Fibroblast of skin of abdomen (primary cell): ENCODE results near the gene NAV2.

Experiments used
- DNase-seq: peaks from one replicate; pipeline ENCODE4 v3.0.0-alpha.2; 2013

The NAV2 gene

DNA sequence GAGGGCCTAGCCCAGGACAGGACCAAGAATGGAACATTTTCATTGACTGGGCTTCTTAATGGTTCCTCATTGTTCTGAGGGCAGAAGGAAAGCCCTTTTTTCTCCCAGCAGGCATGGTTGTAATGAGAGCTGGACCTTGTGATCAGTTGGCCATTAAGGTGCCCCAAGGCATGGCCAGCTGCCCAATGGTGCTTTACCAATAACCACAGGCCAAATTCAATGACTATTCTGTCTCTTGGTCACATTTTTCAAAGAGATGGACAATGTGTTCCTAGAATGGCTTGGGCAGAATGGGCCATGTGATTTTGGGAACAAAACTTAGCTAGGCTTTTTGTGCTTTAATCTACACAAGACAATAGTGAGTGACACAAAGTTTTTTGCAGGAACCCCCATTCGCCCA, 7.3 kb downstream of the NAV2 start:
- DNase-seq: no peak

DNA sequence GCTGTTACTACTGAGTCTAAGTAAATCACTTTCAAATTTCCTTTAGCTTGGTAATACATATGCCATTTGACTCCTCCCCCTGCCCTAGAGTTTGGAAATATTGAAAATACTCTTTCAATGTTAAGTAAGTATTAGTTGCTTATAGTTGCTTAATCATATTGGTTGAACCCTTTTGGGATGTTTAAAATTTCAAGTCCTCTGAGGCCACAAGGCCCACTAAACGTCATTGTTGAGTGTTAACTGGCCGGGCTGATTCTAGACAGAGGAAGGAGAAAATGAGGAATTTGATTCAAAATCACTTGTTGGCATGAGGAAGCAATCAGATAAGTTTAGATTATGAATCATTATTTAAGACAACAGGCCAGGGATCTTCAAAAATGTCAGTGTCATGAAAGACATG, 8.5 kb downstream of the NAV2 start:
- DNase-seq: no peak

DNA sequence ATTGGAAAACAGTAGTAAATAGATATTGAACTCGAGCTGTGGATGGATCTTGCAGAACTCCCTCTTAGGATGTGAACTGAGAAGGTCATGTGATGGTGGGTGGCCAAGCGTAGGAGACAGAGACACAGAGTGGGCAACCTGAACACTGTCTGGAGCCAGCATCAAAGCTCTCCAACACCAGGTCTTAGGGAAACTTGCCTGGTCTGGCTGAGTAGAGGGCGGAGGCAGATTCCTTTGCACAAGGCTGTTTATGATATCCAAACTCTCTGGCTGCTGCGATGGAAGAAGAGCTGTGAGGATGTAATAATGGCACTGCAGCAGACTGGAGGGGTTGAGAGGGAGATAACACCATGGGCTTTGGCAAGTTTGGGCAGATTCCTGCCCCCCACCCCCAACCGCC, 10.1 kb downstream of the NAV2 start:
- DNase-seq: no peak

DNA sequence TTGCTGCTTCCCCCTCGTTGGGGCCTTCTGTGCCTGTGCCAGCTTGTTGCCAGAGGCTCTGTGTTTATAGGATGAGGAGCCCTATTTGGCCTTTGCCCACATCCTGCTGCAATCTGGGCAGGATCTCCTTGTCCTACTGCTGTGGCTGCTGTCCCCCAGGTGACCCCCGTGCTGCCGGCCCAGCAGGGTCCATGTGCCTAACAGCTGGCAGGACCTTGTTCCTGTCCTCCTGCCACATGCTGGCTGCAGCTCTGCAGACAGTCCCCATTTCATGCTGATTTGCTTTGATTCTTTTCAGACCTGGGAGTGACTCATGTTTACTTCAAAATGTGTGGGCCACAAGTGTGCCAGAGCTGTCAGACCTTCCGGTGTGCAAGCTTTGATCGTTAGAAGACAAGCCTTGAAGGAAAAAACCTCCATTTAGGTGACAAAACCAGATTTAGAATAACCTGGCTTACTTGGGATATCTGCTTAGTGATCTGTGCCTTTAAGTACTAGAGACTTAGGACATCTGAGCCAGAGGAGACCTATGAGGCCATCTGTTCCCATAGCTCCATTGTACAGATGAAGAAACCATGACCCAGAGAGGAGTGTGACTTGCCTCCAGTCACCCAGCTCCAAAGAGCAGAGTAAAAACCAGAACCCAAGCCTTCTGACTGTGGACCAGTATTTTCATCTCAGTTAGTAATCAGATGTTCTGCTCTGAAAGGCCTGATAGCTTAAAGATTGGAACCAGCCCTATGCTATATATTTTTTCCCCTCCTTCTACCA, 11.1 kb downstream of the NAV2 start:
- DNase-seq: peak; percentile 42

DNA sequence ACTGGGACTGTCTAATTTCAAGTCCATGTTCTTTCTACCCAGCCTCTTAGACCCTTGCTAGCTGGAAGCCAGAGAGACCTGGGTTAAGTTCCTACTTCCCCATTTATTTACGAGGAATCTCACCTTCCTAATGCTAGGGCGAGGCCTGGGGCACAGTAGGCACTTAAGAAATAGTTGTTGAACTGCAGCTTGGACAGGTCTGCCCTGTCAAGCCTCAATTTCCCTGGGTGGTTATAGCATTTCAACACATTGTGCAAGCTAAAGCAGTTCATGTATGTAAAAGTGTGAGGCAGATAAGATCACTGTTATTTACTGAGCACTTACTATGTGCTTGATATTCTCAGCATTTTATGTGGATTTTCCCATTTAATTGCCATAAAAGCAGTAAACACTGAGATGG, 12.1 kb downstream of the NAV2 start:
- no peak for DNase-seq

DNA sequence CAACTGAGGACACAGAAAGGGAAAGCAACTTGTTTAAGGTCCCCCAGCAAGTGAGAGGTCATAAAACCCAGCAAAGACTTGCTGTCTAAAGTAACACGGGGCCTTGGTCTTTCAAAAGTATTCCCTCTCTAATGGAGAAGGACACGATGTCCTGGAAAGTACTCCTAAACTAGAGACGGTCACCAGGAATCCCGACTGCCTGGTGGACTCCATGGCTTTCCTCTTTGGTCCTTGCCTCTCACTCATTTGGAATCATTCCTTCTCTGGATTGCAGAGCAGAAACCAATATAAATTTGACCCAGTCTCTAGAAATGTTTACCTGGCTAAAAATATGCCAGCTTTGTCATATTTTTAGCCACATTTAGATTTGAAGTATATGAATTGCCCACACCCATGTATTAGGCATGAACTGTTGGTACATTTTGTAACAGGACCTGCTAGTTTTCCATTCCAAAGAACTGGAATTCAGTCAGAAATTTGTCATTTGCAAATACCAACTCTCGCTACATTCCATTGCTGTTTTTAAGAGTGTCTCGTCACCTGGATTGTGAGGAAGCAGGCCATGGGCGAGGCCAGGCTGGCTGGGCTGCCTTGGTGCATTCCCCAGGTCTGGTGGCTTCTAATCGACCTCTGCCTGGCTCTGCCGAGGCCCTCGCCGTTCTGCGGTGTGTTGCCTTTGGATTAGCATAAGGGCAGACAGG, 12.9 kb downstream of the NAV2 start:
- DNase-seq: no peak

DNA sequence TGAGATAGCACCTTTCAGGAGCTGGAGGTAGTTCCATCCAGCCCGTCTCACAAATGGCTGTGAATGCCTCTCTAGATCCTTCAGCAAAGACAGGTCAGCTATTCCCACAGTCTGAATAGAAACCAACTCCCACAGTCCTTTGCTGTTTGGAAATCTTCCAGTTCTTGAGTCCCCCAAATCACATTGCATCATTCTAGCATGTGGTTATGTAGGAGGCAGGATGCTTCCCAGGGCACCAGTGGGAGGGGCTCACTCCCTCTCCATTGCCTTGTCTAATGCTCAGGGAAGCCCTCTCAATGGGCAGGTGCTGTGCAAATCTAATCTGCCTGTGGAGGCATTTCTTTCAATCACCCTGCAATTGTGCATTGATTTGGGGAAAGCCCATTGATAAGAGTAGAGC, 14.6 kb downstream of the NAV2 start:
- peak; percentile 72 for DNase-seq

DNA sequence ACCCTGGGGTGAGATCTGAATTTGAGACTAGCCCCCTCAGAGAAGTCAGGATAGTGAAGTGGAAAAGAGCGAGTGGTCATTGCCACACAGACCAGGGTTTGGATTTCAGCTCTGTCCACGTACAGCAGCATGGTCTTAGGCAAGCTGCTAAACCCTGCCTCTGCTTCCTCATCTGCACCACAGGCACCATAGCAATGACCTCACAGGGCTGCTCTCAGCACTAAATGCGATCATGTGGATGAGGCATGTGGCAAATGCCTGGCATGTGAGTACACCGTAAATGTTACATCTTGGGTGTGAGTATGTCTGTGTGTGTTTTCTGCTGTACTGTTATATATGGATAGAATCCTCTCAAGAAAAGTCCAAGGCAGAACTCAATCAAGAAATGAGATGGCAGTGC, 15.8 kb downstream of the NAV2 start:
- DNase-seq: peak; percentile 73

DNA sequence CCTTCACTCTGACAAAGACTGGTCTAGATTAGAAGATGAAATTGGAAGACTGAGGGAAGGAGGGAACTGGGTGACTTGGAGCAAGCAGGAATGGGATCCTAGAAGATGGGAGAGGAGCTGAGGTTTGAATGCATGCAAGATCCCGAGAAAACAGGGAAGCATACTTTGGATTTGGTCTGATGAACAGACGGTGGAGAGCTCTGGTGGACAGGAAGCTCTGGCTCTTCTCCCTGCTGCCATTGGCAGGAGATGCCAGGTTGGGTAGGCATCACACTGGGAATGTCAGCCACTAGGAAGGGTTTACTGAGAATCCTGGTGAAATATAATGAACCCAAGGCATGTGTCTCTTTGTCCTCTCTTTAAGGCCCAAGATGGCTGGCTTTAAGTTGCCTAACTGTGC, 16.5 kb downstream of the NAV2 start:
- no peak for DNase-seq

DNA sequence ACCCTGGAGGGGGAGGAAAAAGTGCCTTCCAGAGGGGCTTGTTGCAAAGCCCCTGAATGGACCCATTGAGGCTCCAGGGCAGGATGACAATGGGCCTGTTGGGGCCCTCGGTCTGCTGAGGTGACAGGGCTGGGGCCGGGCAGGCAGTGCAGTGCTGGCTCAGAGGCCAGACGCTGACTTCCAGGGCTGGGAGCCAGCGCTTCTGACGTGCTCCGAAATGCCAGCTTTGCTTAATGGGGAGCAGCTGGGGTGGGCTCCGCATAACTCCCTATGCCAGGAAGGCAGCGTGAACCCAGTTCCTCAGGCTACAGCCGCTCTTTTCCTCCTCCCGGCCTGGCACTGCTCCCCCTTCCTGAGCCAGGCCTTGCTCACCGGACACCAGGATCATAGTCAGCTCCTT, 17.7 kb downstream of the NAV2 start:
- no peak for DNase-seq

DNA sequence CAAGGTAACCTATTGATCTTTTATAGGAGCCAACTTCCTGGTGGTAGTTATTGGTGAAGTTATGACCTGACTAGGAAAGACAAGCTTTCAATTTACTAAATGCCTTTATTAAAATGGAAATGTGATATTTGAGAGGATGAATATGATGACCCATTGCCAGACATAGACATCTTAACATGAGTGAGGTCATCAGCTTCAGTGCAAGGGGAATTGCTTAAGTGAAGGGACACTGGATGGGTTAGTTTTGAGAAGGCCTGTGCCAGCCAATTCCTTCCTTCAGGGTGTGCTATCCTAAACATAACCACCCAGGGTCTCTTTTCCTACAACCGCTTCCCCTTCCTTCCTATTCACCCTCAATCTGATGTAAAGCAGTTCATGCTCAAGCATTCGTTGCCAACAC, 21.5 kb downstream of the NAV2 start:
- DNase-seq: no peak

DNA sequence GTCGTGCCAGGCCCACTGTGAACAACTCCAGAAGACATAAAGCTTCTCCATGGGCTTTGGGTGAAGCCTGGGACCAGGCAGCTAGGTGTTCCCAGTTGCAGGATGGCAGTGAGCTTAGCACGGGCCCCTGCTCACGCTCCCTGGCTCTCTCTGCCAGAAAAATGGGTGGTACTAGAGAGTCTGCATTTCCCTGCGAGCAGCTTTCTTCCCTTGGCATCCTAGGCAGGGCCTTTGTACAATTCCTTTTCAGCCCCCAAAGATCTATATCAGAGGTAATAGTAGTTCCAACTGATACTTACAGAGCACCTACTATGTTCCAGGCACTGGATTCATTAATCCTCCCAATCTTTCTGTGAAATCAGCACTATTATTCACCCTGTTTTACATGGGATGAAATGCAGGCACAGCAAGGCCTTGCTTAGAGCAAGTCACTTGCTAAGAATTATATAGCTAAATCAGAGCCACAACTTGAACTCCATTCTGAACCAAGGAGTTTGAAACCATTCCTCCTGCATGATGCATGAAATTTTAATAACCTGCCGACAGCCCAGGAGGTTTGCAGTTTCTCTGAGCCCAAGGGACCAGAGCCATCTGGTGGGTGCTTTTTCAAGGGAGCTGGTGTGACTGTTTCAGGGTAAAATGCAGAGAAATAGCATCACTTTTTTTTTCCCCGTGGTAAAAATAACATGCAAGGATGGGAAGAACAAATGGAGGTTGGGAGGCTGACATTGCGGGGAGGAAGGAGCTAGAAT, 22.7 kb downstream of the NAV2 start:
- DNase-seq: peak; percentile 79

DNA sequence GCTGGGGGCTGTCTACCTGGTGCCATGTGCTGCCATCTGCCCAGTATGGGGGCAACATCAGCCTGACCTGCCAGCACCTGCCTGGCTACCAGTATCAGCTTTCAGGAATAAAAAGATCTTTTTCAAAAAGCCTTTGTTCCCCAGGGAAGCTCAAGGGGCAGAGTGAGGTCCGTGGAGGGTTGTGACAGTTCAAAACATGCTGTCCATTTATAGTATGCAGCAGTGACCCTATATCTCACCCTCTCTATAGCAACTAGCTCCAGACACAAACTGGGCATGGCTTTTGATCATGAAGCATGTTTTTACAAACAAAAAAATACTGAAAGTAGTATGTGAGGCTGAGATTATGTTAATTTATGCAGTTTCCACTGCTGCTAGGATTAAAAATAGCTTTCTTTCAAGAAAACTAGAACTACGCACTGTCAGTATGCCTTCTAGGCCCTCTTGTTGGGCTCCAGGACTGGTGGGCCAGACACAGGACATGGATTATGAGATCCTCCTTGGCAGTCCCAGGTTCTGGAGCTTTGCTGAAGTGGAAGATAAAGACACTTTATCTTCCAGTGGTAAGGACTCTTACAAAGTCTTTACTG, 23.4 kb downstream of the NAV2 start:
- DNase-seq: no peak

DNA sequence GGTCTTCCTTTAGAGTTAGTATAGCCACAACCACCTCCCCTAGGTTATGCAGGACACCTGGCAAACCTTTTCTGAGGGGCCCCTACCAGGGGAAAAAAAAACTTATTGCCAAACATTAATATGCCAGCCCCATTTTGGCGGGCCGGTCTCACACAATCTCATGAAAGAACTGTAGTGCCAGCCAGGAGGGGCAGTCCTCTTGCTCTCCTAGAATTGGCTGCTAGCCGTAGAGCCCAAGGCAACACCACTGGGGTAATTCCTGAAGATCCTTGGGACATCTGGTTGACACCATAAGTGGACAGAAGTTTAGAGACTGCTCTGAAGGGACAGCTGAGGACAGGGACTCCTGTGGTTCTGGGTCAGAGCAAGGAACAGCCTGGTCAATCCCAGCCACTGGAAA, 24.2 kb downstream of the NAV2 start:
- DNase-seq: no peak

DNA sequence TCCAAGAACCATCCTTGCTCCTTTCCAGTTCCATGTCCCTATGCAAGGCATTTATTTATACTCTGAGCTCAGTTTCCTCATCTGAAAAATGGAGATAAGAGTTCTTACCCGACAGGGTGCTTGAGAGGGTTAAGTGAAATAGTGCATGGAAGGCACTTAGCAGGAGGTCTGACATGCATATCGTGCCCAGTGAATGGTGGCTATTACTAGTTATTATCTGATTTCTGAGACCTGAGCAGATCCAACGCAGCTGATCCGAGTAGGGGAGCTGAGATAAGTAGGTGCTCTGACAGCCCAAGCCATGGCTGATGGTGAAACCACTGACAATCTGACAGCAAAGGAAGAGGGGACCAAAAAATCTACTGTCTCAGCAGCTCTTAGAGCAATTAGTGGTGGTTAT, 24.9 kb downstream of the NAV2 start:
- no peak for DNase-seq

DNA sequence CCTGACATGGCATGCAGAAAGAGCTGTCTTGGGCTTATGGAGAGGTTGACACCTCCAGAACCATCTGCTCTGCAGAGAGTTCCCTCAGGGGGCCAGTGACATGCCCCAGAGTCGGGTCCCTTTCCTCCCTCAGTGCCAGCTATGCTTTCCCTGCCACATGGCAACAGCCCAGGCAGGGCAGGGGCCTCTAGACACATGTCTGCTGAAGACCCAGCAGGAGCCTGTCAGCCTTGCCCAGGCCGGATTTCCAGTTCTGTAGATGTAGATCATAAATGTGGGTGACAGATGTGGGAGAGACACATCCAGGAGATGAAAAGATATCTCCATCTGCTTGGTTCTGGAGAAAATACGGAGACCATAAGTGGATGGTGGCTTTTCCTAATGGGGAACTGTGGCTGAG, 25.5 kb downstream of the NAV2 start:
- no peak for DNase-seq

DNA sequence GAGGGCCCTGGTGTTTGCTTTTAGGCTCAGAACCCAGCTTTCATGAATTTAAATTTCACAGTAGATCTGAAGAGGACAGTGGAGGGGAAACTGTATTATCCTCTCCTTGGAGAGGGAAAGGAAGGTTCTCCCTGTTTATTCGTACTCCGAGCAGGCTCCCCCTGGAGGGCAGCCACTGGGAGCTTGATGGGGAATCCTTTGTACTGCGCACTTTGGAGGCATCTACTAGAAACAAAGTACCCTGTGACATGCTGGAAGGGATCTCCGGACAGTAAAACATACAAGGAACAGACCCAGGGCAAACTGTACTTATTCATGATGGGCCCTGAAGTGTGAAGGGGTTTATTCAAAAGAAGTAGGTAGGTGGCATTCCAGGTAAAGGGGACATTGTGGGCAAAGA, 27.2 kb downstream of the NAV2 start:
- peak; percentile 26 for DNase-seq

DNA sequence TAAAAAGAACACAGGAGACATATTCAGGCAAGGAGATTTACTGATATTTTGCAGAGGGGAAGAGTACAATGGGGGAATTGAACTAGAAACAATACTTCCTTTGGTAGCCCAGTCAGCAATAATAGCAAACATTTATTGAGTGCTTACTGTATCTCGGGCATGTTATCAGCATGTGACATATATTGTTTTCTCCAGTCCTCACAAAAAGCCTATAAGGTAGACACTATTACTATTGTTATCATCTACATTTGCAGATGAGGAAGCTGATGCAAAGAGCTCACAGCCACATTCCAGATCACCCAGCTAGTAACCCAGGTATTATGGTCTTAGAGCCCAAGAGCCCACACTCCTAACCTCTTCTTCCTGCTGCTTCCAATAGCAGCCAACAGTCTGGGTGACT, 27.9 kb downstream of the NAV2 start:
- DNase-seq: no peak

DNA sequence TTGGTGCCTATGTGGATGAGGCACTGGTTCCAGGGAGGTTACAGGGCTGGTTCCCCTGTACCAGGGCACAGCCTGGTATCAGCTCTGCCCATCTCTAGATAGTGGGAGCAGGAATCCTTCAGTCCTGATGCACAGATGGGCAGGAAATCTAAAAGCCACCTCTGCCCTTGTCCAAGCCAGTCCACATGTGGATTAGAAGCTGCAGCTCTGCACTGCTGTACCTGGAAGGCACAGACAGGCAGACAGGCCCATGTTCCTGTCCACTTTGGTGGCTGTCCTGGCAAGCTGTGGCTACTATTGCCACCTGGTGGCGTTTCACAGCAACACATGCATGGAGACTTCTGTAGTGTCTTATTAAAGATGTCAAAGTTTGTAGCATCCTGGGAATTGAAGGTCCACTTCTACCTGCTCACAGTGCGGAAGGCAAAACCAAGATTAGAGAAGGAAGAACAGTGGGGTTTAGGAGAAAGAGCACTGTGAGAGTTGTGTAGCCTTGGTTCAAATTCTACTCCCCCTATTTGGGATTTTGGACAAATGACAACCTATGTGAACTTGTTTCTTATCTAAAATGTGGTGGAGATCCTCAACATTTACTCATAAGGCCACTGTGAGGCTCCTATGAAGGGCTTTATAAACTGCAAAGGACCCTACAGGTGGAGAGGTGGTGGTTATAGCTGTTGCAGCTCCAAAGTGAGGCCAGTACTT, 30.1 kb downstream of the NAV2 start:
- peak; percentile 70 for DNase-seq

DNA sequence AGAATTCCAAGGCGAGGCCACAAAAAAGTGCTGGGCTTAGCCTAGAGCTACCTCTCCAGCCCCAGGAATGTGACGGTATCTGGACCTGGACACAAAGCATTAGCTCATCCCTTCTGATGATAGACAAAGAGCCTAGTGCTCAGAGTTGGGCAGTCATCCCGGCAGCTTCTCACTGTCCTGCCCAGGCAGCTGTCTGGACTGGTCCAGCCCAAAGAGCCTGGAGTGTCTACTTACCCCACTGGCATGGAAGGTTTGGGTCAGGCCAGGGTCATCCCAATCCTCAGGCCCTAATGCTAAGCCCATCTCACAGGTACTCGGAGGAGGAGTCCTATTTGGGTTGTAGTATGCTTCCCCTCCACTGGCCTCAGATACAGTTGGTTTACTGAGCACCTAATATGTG, 31.0 kb downstream of the NAV2 start:
- DNase-seq: no peak

DNA sequence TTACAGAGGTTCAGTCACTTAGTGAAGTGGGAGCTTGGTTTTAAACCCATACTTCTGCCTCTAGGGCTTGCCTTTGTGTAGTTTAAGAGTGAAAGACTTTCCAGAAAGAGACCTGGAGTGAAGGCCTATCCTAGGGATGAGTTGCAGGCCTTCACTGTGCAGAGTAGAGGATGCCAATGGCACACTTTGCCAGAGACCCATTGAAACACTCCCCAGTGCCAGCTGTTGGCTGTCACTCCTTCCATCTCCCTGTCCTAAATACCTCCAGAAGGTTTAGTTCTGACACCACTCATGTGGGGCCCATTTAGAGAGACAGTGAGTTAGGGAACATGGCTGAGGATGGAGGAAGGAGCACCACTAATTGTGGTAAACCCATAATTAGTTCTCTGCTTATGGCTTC, 31.5 kb downstream of the NAV2 start:
- DNase-seq: no peak

DNA sequence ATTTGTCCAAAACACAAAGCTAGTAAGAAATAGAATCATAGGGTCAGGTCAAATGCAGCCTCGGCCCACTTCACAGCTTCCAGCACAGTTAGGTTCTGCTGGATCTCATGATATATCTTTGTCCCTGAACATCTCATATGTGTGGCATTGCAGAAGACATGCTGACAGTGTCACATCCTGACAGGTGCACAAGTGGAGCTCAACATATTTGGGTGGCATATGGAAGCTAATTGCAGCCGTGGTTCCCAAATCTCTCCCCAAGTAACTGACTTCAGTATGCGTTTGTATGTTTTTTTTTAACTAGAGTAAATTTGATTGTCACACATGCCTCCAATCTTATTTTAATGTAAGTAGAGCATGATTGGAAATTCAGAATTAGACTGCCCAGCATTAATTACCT, 33.4 kb downstream of the NAV2 start:
- DNase-seq: no peak

DNA sequence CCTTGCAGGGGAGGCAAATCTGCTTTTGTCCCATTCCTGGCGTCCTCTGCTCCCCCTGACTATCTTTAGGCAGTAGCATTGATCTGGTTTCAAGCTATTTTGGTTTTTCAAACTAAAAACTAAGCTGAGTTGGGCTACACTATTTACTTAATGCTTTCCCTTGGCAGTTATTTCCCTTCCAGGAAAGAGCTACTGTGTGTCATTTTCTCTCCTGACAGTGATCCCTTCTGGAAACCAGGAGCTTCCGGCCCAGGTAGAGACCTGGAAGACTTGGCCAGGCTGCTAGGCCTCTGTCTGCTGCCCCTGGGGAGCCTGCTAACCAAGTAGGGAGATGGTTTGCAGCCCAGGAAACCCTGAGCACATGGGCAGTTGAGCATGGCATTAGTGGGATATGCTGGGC, 35.0 kb downstream of the NAV2 start:
- no peak for DNase-seq
